Vagina (tissue), 2 donors: ENCODE data around the gene COG3.

Source experiments
- CTCF ChIP-seq, 3 experiments: fragments of 450-650 bp in 2 of 3; fragments of 200-600 bp in 1 of 3; sonication (generic) in 1 of 3; IDR thresholded peaks; one replicate each; pipeline ENCODE4 v1.5.1; 2017 to 2019; ENCODE audit warnings: antibody characterized with exemption in 3 of 3, mild to moderate bottlenecking in 2 of 3, moderate library complexity in 2 of 3
- POLR2A ChIP-seq, 2 donors: fragments of 450-650 bp; IDR thresholded peaks; one replicate each; pipeline ENCODE4 v1.6.1; 2017; ENCODE audit warnings: antibody characterized with exemption in 2 of 2, mild to moderate bottlenecking in 2 of 2, moderate library complexity in 2 of 2
- POLR2AphosphoS5 ChIP-seq, 2 donors: sonication (generic); formaldehyde crosslinking; IDR thresholded peaks; one replicate each; pipeline ENCODE4 v1.9.0; 2017; ENCODE audit warnings: antibody characterized with exemption in 2 of 2, mild to moderate bottlenecking in 2 of 2, low read depth in 1 of 2; ENCODE audit not compliant: insufficient read depth in 1 of 2

GRCh38 chr13:45541806-45542205 is 77.1 kb downstream of the COG3 start:
- no peak for TF ChIP-seq POLR2A (IDR thresholded peaks at IDR 0.05)
- no peak for TF ChIP-seq CTCF (IDR thresholded peaks at IDR 0.05)
- TF ChIP-seq POLR2AphosphoS5 (IDR thresholded peaks at IDR 0.05; ENCODE audit: insufficient read depth in 1 of 2, low read depth in 1 of 2): no peak
